ENCODE results near the gene SDF2L1. TPM values are rescaled to one million over a fixed set of nuclear protein-coding genes. Genes with fewer than 3 reads are reported as not detected.

SDF2L1 gene
- total RNA-seq, 1 experiment from 2014 or later, result 87.0 TPM

DNA sequence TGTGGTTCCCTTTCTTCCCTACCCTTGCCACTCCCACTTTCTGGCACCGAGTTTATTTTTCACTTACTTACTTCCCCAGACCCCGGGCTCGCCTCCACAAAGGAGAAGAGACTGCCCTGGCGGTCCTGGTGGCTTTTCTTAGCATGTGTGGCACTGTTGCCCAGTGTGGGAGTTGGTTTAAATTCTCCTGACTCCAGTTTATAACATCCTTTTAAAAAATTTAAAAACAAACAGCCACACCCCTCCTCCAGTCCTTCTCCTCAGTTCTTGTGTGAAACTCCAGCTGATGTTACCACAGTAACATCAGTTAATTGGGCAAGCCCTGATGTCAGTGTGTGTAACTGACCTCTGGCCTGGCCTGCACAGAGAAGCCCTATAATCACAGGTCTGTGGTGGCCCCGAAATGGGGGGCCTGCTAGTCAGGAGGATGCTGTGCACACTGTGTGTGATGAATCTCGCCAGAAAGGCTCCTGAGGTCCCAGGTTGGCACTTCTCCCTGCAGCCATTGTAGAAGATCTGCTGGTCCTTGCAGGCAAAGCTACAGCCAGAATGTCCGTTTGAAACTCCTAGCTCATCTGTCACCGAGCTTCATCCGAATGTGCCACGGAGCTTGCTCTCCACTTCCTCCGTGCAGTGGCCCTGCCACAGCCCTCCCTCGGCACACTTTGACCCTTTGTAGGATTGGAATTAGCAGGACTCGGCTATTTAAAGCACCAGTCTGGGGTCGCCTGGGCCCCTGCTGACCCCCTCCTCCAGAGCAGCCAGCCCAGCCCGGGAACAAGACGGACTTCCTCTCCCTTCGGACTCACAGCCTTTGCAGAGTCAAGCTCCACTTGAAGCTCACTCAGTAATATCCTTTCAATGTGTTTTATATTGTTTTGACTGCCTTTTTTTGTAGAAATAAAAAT, 19.8 kb upstream of the SDF2L1 start:
- TF ChIP-seq, protein P1, sequence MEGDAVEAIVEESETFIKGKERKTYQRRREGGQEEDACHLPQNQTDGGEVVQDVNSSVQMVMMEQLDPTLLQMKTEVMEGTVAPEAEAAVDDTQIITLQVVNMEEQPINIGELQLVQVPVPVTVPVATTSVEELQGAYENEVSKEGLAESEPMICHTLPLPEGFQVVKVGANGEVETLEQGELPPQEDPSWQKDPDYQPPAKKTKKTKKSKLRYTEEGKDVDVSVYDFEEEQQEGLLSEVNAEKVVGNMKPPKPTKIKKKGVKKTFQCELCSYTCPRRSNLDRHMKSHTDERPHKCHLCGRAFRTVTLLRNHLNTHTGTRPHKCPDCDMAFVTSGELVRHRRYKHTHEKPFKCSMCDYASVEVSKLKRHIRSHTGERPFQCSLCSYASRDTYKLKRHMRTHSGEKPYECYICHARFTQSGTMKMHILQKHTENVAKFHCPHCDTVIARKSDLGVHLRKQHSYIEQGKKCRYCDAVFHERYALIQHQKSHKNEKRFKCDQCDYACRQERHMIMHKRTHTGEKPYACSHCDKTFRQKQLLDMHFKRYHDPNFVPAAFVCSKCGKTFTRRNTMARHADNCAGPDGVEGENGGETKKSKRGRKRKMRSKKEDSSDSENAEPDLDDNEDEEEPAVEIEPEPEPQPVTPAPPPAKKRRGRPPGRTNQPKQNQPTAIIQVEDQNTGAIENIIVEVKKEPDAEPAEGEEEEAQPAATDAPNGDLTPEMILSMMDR (IDR thresholded peaks at IDR 0.05; ENCODE audit: unreplicated experiment), result no peak
- H3K4me1 Mint-ChIP-seq (ENCODE audit: low read depth, unreplicated experiment), result peaks cover 13% of the 10 kb centered on the region
- no peaks in the 10 kb centered on the region for H3K9me3 Mint-ChIP-seq (ENCODE audit: low read depth, unreplicated experiment)
- CTCF ChIA-PET, result no interaction called here
- no peak for DNase-seq
- peak overlapping the region; percentile 5 for H3K27ac Mint-ChIP-seq (ENCODE audit: unreplicated experiment)
- peaks cover 91% of the 10 kb centered on the region for H3K36me3 Mint-ChIP-seq (ENCODE audit: insufficient read depth, unreplicated experiment)
- intact Hi-C loops (cut with micrococcal nuclease; ENCODE audit: unreplicated experiment), result no loop called here
- H3K4me3 Mint-ChIP-seq (ENCODE audit: low read depth, unreplicated experiment), result no peak overlapping the region
- no peaks in the 10 kb centered on the region for H3K27me3 Mint-ChIP-seq (ENCODE audit: unreplicated experiment)
- BruUV-seq (replicated peaks), result TSS peak; percentile 48

DNA sequence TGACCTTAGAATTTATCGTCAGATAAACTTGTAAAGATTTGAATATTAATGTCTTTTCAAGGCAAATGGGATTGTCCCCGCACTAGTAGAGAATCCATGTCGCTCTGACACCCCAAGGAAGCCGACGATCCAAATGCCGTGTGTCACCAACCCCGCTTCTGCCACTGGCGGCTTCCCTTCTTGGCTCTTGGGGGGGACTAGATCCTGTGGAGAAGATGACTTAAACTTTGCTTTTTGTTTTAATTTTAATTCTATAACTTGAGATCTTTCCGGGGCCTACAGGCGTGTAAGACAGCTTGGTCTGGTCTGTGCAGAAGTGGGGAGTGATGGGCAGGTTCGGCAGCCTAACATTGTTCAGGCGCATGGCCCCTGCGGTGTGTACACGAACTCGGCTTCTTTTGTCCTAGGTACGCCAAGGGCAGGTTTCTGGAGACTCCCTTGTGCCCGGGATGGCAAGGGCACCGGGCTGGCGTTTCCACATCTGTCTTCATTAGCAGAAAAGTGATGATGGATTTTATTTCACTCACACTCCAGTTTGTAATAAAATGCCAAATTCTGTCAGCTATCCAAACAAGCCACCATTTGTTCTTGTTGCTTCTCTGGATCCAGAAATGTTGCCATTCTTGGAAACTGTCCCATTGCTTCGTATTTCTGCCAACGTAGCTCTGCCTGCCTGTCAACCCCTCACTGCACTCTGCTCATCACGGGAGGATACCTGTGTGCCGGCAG, 19.0 kb upstream of the SDF2L1 start:
- no peak for DNase-seq
- H3K9me3 Mint-ChIP-seq (ENCODE audit: low read depth, unreplicated experiment), result no peaks in the 10 kb centered on the region
- no peak overlapping the region for H3K4me3 Mint-ChIP-seq (ENCODE audit: low read depth, unreplicated experiment)
- no peaks in the 10 kb centered on the region for H3K27me3 Mint-ChIP-seq (ENCODE audit: unreplicated experiment)
- H3K36me3 Mint-ChIP-seq (ENCODE audit: insufficient read depth, unreplicated experiment), result peaks cover 91% of the 10 kb centered on the region
- H3K27ac Mint-ChIP-seq (ENCODE audit: unreplicated experiment), result peak overlapping the region; percentile 5
- TF ChIP-seq, protein P1 (IDR thresholded peaks at IDR 0.05; ENCODE audit: unreplicated experiment), result no peak
- CTCF ChIA-PET, result no interaction called here
- H3K4me1 Mint-ChIP-seq (ENCODE audit: low read depth, unreplicated experiment), result peaks cover 18% of the 10 kb centered on the region
- BruUV-seq (replicated peaks), result no TSS peak
- intact Hi-C loops (cut with micrococcal nuclease; ENCODE audit: unreplicated experiment), result no loop called here

DNA sequence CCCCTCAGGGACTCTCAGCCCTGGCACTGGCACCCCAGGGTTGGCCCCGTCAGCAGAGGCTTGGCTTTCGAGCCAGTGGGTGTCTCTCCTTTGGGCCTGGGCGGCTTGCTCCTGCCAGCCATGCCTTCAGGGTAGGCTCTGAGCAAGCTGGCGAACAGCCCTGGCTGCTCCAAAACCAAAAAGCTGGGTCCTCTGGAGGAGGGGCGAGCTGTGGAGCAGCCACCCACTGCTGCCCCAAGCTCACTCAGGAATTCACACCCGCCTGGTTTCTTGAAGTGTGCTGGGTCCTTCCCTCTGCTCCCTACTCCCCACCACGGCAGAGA, 18.5 kb upstream of the SDF2L1 start:
- Mint-ChIP-seq H3K9me3 (ENCODE audit: low read depth, unreplicated experiment) (no peaks in the 10 kb centered on the region), H3K4me1 (ENCODE audit: low read depth, unreplicated experiment) (peaks cover 23% of the 10 kb centered on the region), H3K27ac (ENCODE audit: unreplicated experiment) (no peak overlapping the region), H3K27me3 (ENCODE audit: unreplicated experiment) (no peaks in the 10 kb centered on the region), H3K36me3 (ENCODE audit: insufficient read depth, unreplicated experiment) (peaks cover 91% of the 10 kb centered on the region), H3K4me3 (ENCODE audit: low read depth, unreplicated experiment) (no peak overlapping the region)
- CTCF ChIA-PET, result no interaction called here
- DNase-seq, result no peak
- TF ChIP-seq, protein P1 (IDR thresholded peaks at IDR 0.05; ENCODE audit: unreplicated experiment), result no peak
- BruUV-seq (replicated peaks), result no TSS peak
- intact Hi-C loops (cut with micrococcal nuclease; ENCODE audit: unreplicated experiment), result no loop called here

DNA sequence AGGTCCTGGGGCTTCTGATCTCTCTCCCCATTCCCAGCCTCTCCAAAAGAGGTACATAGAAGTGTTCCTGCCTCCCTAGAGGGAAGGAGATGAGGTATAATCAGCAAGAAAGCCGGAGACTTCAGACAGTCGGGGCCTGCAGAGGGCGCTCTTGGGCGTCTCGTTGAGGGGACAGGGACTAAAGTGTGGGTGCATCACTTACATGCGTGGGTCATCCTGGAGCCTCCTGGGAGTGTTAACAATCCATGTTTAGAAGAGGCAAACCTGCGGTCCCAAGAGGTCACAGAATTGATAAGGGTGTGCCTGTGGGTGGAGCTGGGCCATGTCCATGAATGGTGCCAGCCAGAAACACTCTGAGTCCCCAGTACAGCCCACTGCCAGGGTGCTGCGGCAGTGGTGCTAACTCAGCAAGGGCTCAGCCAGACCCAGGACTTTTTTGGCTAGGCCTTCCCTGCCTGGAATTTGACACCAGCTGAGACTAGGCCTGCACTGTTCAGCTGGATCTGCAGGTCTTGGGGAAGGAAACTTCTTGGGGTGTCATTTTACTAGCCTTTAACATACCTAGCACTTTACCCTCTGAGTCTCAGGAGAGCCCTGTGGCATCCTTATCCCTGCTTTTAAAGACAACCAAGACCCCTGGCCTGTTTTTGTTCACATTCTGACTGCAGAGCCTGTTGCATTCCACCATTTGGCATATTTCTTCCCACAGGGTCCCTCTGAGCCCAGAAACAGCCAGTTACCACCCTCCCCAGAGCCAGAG, 17.8 kb upstream of the SDF2L1 start:
- Mint-ChIP-seq H3K27ac (ENCODE audit: unreplicated experiment) (peak overlapping the region; percentile 30), H3K4me3 (ENCODE audit: low read depth, unreplicated experiment) (no peak overlapping the region)
- intact Hi-C loops (cut with micrococcal nuclease; ENCODE audit: unreplicated experiment), result no loop called here

More for the DNA sequence above, 17.8 kb upstream of the SDF2L1 start:
- Mint-ChIP-seq H3K36me3 (ENCODE audit: insufficient read depth, unreplicated experiment) (peaks cover 91% of the 10 kb centered on the region), H3K9me3 (ENCODE audit: low read depth, unreplicated experiment) (no peaks in the 10 kb centered on the region), H3K4me1 (ENCODE audit: low read depth, unreplicated experiment) (peaks cover 24% of the 10 kb centered on the region), H3K27me3 (ENCODE audit: unreplicated experiment) (no peaks in the 10 kb centered on the region)
- DNase-seq, result peak; percentile 24
- TF ChIP-seq, protein P1 (IDR thresholded peaks at IDR 0.05; ENCODE audit: unreplicated experiment), result peak; percentile 54
- CTCF ChIA-PET, result interaction anchor here (0.8 to 1.6 kb wide), 2 partner anchors 17 to 19 kb away, joined by 3 read pairs; partner anchors contain the start of gene SDF2L1
- no TSS peak for BruUV-seq (replicated peaks)

All from Calu3 (cell line).